GM19438 (cell line): ENCODE measurements around the gene KSR1.
"Not testable (repeated sequence)": the region's sequence is repeated elsewhere in the genome, so short reads cannot be mapped to it uniquely, and the experiment has no call there.

Source experiments
- ATAC-seq: cut with Tn5 transposase; IDR thresholded peaks from one replicate; pipeline ENCODE4 v1.9.1; 2021; ENCODE audit warnings: low read depth; ENCODE audit not compliant: unreplicated experiment

Gene KSR1

GRCh38 chr17:27649111-27649571 lies 192.9 kb downstream of the KSR1 start:
- not testable (repeated sequence) for ATAC-seq

DNA sequence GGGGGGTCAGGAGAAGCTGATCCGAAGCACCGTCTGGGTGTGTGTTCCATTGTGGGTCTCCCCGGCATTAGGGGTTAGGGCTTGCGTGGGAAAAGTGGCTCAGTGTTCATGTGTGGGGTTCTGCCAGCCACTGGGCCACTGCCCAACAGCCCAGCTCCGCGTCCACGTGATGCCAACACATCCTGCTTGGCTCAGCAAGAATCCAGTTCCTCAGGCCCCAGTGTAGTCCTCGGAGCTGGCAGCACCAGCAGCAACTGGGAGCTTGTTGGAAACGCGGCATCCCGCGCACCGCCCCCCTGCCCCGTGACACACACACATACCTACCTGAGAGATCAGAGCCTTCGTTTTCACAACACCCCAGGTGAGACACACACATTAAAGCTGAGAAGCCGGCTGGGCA lies 193.7 kb downstream of the KSR1 start:
- no peak for ATAC-seq

DNA sequence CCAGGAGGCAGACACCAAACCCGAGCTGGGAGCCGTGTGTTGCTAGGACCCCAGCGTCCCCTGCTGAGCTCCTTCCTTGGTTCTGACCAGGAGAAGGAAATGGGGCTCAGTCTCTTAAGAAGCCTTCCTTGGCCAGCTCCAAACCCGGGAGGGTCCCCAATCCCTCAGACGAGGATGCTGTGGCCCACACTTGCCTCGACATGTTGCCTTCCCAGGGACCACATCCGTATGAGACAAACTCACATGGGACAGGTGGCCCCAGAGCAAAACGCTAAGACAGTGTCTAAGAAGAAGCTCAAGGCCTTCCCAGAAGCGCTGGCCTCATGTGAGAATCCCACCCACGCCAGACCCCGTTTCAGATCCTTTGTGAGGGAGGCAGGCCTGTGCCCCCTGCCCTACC lies 194.6 kb downstream of the KSR1 start:
- no peak for ATAC-seq

GRCh38 chr17:27651411-27652345 lies 195.4 kb downstream of the KSR1 start:
- no peak for ATAC-seq

GRCh38 chr17:27653449-27653971 lies 197.3 kb downstream of the KSR1 start:
- not testable (repeated sequence) for ATAC-seq

DNA sequence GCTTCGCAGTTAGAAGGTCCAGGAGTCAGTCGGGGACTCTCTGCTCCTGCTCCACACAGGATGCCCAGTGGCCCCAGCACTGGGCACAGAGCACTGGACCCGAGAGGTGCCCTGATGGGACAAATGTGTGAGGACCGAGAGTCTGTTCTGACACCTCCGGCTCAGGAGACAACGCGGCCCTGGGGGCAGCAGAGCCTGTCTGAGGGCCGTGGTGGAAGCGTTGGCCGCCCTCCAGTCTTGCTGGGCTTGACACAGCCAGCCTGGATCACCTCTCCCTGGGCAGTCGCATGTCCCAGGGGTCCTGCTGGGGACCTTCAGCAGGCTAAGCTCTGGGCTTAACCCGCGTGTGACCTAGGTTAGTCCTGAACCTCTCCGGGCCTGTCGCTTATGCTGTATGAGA lies 197.9 kb downstream of the KSR1 start:
- no peak for ATAC-seq

- peak; percentile 77 for ATAC-seq
Observed at GRCh38 chr17:27654654-27655524, 198.6 kb downstream of the KSR1 start.

DNA sequence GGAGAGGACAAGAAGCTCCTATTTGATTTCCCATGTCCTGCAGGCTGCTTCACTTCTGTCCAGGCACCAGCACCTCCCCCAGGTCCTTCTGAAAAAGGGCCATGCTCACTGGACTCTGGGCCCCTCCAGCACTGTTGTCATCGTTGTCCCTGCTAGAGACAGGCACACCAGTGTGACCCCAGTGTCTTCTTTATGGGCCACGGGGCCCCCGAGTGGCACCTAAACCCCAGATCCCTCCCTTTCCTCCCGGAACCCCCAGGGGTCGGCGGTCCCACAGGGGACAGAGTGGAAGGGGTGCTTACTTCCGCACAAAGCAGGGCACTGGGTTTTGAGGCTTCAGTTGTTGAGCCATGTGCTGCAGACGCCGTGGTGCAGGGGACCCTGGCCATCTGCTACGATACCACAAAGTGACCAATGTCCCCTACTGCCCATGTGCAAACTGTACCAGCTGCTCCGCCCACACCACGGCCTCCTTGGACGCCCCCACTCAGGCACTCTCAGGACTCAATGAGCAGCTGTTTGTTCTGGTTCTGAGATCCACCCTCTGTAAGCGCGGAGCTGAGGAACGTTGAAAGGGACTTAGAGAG lies 199.4 kb downstream of the KSR1 start:
- not testable (repeated sequence) for ATAC-seq

DNA sequence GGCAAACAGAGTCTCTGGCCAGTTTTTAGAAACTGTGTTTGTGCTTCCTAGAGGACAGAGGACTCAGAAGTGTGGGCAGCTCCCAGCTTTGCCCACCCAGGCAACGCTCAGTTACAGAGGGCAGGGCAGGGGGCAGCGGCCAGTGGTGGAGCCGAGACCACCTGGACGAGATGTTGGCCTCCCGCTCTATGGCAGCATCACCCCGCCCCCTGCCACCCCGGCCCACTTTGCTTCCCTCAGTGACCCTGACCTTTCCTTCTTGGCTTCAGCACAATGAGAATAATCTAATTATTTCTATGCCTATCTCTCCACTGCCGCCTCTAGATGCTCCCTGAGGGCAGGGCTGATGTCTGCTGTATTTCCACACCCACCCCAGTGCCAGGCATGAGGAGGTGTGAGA lies 200.4 kb downstream of the KSR1 start:
- not testable (repeated sequence) for ATAC-seq

DNA sequence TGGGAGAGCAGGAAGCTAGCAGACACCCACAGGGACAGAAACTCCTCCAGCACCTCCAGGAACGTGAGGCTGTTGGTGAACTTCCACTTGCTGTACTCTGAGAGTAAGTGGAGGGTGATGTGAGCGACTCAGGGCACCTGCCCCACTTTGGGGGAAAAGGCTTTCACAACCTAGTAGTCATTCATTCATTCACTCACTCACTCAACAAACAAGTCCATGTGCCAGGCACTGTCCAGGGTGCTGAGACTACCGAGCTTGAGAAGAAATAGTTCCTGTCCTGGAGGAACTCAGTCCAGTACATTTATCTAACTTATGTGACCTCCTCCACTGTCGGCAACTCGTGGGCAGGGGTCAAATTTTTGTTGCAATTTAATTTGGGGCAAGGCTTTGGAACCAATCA lies 201.4 kb downstream of the KSR1 start:
- no peak for ATAC-seq

DNA sequence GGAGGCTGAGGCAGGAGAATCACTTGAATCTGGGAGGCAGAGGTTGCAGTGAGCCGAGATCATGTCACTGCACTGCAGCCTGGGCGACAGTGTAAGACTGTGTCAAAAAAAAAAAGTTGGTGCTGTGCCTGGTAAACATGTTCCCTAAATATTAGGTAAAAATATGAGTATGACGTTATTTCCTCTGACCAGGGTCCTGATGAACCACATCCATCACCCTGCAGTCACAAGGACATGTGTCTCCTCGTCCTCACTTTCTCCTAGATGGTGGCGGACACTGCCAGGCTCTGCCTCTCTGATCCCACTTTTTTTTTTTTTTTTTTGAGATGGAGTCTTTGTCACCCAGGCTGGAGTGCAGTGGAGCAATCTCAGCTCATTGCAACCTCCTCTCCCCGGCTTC lies 203.4 kb downstream of the KSR1 start:
- ATAC-seq, result no peak

- ATAC-seq, result no peak
Observed at GRCh38 chr17:27660436-27660835, 204.2 kb downstream of the KSR1 start.

- no peak for ATAC-seq
Observed at GRCh38 chr17:27663936-27664605, 207.8 kb downstream of the KSR1 start.

DNA sequence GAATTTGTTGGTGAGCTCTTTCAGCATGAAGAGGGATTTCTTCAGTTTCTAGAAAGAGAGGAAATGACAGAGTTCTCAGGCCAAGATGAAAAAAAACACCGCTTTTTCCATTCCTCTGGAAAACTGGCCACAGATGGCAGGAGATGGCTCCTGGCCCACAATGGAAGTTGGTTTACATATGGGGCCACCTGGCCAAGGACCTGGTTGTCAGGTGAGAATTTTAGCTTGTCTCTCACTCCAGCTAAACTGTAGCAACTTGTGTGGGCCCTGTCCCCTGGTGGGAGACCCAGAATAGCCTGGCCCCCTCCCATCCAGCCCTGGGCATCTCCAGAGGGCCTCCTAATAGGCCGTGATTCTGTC lies 208.3 kb downstream of the KSR1 start:
- ATAC-seq, result no peak

DNA sequence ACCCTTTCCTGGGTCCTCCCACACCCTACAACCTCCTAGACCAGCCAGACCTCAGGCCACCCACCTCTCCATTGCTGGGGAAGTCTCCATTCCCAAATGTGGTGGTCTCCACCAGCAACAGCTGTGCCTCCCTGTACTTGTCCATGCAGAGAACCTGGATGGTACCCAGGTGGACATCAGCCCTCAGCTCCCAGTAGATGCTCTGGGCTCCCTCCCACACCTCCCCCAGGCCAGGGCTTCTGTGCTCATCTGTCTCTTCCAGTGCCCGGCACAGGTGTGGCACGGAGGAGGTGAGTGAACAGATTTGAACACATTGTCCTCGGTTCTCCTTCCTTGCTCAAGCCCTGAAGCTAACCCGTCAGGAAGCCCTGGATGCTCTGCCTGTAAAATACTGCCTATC lies 209.3 kb downstream of the KSR1 start:
- no peak for ATAC-seq

DNA sequence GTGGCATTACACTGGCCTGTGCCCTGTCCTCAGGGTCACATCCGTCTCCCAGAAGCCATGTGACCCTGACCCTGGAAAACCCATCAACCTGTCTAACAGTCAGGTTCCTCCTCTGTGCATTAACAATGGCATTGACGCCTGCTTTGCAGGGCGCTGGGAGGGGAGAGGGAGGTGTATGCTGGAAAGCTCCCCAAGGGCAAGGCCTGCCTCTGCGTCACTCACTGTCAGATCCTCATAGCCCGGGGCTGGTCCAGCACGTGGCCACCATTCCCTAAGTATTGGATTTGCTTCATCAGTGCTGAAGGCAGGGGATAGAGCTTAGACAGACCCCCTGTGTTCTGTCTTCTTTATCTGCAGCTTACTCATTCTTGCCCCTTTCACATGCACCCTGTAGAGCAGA lies 210.0 kb downstream of the KSR1 start:
- ATAC-seq, result not testable (repeated sequence)

DNA sequence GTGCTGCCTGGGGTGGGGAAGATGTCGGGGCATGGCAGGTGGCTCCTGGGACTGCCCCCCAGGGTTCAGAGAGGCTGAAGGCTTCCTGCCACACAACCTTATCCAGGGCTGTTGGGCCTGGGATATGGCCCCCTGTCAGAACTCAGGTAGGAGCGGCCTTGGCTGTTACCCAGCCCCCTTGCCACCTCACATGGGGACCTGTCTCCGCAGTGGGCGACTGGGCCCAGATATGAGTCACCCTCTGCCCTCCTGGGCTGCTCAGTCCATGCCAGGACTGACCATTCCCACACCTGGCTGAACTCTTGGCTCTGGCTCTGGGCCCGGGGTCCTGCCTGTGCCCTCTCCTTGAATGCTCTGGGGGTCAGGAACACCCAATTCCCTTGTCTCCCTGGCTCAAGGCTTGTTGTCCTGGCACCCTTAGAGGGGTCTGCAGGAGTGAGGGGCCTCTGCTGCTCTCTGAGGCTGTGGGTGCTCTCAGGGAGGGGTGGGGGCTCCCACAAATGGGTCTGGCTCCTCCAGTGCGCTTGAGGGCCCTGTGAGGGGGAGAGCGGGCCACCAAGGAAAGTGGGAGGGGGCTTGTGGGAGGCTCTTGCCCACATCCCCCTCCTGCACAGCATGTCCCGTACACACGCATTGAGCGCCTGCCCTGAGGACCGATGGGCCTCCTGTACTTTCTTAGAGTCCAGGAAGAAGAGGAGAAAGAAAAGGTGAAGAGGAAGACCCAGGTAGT lies 210.7 kb downstream of the KSR1 start:
- ATAC-seq, result no peak

DNA sequence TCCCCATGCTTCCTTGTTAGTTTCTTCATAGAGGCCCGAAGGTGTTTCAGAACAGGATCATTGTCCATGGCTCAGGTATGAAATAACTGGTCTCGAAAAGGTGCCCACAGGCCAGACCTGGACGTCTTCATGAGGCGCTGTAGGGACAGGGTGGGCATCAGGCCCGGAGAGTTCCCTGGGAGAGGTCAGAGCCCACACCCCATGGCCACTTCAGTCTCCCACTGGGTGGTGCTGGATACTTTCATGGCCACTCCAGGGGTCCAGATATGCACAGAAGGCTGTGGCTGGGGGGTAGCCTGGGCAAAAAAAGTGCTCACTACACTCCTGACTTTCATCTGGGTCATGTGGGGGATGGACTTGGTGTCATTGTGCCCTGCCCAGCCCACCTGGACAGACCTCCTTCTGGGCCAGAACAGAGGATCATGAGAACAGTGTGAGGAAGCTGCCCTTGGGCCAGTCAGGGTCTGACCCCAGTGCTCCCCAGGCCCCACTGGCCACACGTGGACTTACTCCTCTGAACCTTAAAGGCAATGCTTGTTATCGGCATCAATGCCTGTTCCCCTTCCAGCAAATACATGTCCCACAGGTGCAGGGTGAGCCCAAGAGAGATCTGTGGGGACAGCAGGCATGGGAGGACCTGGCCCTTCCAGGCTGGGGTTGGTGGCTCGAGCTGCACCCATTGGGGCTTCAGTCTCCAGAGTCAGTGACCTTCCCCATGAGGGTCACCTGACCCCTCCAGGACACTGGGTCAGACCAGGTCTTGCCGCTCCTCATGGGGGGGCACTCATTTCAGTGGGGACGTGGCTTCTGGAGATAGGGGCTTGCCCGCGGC lies 211.6 kb downstream of the KSR1 start:
- ATAC-seq, result no peak

GRCh38 chr17:27668488-27668823 lies 212.2 kb downstream of the KSR1 start:
- no peak for ATAC-seq
